Hepatocyte (in vitro differentiated cells): ENCODE measurements around the gene CEACAM7. TPM values are rescaled to one million over a fixed set of nuclear protein-coding genes. Genes with fewer than 3 reads are reported as not detected.
A peak's percentile ranks its signal among the peaks of the same experiment; 100 is the strongest.

Experiments
- DNase-seq: peaks from one replicate; pipeline ENCODE4 v3.0.0-alpha.2; 2016; ENCODE audit warnings: low spot score
- H2AFZ ChIP-seq: fragments of 200-600 bp; sonication (generic); 2 replicates; pipeline ENCODE4 v1.6.0; 2016; ENCODE audit warnings: antibody characterized with exemption, mild to moderate bottlenecking
- H3K27ac ChIP-seq: fragments of 200-600 bp; sonication (generic); 2 replicates; pipeline ENCODE4 v1.5.1; 2016; ENCODE audit warnings: mild to moderate bottlenecking
- H3K27me3 ChIP-seq: fragments of 200-600 bp; sonication (generic); 2 replicates; pipeline ENCODE4 v1.6.1; 2016
- H3K36me3 ChIP-seq: fragments of 200-600 bp; sonication (generic); replicated peaks from 2 replicates; pipeline ENCODE4 v1.5.1; 2016; ENCODE audit warnings: low read depth; ENCODE audit not compliant: insufficient read depth
- H3K4me1 ChIP-seq: fragments of 200-600 bp; sonication (generic); 2 replicates; pipeline ENCODE4 v1.5.1; 2016; ENCODE audit warnings: mild to moderate bottlenecking, moderate library complexity; ENCODE audit not compliant: insufficient read depth
- H3K4me2 ChIP-seq: fragments of 200-600 bp; sonication (generic); 2 replicates; pipeline ENCODE4 v1.6.0; 2016
- H3K4me3 ChIP-seq: fragments of 200-600 bp; sonication (generic); 2 replicates; pipeline ENCODE4 v1.5.1; 2016; ENCODE audit warnings: mild to moderate bottlenecking
- H3K79me2 ChIP-seq: fragments of 200-600 bp; sonication (generic); 2 replicates; pipeline ENCODE4 v1.6.0; 2017; ENCODE audit warnings: mild to moderate bottlenecking
- H3K9me2 ChIP-seq: fragments of 200-600 bp; sonication (generic); replicated peaks from 2 replicates; pipeline ENCODE4 v1.6.0; 2017; ENCODE audit warnings: mild to moderate bottlenecking; ENCODE audit not compliant: insufficient read depth
- H3K9me3 ChIP-seq: fragments of 200-600 bp; sonication (generic); 2 replicates; pipeline ENCODE4 v1.5.1; 2016; ENCODE audit warnings: low read depth, mild to moderate bottlenecking
- H4K20me1 ChIP-seq: fragments of 200-600 bp; sonication (generic); 2 replicates; pipeline ENCODE4 v1.6.0; 2016; ENCODE audit warnings: mild to moderate bottlenecking; ENCODE audit not compliant: insufficient read depth, poor library complexity, severe bottlenecking
- CTCF ChIP-seq: fragments of 200-600 bp; sonication (generic); IDR thresholded peaks from 2 replicates; pipeline ENCODE4 v1.5.1; 2016; ENCODE audit warnings: antibody characterized with exemption, mild to moderate bottlenecking; ENCODE audit not compliant: poor library complexity
- EZH2 ChIP-seq: fragments of 200-600 bp; sonication (generic); IDR thresholded peaks from 2 replicates; pipeline ENCODE4 v1.6.1; 2016; ENCODE audit warnings: antibody characterized with exemption, mild to moderate bottlenecking, borderline replicate concordance
- EZH2phosphoT487 ChIP-seq: fragments of 200-600 bp; sonication (generic); IDR thresholded peaks from one replicate; pipeline ENCODE4 v1.6.1; 2018; ENCODE audit warnings: antibody characterized with exemption, mild to moderate bottlenecking, low read depth, moderate library complexity; ENCODE audit not compliant: unreplicated experiment, severe bottlenecking
- WGBS: methylation state at CpG from one replicate; pipeline ENCODE4 v1.1.6; 2016; ENCODE audit warnings: low lambda C conversion rate; ENCODE audit errors: missing lambda C conversion rate; 5-methylcytosine and 5-hydroxymethylcytosine counted together
- polyA plus RNA-seq: library from polyadenylated mRNA; unstranded; fragments of >200 nt; fragmentation: Nextera tagmentation; extraction: Ambion mirVana; gene quantifications from 2 replicates; pipeline ENCODE4 v1.2.1, GENCODE V29; 2016
- total RNA-seq: library from RNA; depleted of rRNA; stranded (reverse); fragments of >200 nt; gene quantifications from 2 replicates; pipeline ENCODE4 v1.2.3, GENCODE V29; 2014

CEACAM7 gene
- total and polyA plus RNA-seq, 2 experiments from 2014 or later: 2.7 TPM; not detected in 1

DNA sequence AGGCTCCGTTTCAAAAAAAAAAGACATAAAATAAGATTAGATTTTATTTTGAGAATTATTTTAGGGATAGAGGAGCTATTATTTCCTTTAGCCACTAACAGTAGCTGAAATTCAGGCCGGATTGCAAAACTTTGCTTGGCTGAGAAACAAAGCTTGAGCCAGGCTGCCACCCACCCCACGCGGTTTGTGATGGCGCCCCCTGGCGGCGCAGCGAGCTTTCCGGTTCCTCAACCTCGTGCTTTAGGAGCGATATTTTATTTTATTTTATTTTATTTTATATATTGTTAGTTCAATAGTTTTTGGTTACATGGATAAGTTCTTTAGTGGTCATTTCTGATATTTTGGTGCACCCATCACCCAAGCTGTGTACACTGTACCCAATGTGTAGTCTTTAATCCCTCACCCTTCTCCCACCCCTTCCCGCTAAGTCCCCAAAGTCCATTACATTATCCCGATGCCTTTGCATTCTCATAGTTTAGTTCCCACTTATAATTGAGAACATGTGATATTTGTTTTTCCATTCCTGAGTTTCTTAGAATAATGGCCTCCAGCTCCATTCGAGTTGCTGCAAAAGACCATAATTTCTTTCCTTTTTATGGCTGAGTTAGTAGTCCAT, 41.4 kb downstream of the CEACAM7 start:
- Histone ChIP-seq H3K27ac (no peak overlapping the region), H3K27me3 (no peaks in the 10 kb centered on the region), H3K4me1 (no peaks in the 10 kb centered on the region), H4K20me1 (no peaks in the 10 kb centered on the region), H3K79me2 (no peaks in the 10 kb centered on the region), H3K36me3 (no peaks in the 10 kb centered on the region), H3K9me3 (no peaks in the 10 kb centered on the region), H3K4me2 (no peak overlapping the region), H2AFZ (no peak overlapping the region), H3K4me3 (no peak overlapping the region), H3K9me2 (no peaks in the 10 kb centered on the region)
- 53% methylated on average over 14 of the region's 14 CpGs for WGBS
- TF ChIP-seq EZH2: no peak
- no peak for TF ChIP-seq EZH2phosphoT487
- TF ChIP-seq CTCF: no peak
- no peak for DNase-seq

- 27% methylated on average over 6 of the region's 6 CpGs for WGBS
- no peak overlapping the region for H3K4me2 ChIP-seq
Observed at GRCh38 chr19:41641879-41642485, 46.1 kb downstream of the CEACAM7 start.

DNA sequence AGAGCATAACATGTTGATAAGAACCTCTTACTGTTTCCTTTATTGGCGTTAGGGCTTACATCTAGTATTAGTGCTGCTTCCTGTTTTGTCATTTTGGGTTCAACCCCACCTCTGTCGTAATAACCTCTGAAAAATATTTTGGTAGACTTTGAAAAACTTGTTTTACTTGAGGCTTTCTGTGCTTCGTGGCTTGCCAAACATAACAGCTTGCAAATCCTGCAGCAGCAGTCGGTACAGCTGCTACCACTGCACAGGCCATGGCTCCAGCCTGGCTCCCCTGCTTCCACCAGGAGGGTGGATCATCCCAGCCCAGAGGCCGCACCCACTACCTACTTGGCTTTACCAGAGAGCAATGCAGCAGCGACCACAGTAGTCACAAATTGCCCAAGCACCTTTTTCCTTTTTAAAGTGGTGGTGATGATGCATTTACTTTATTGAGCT, 49.4 kb downstream of the CEACAM7 start:
- no peaks in the 10 kb centered on the region for H3K4me1 ChIP-seq
- no peak overlapping the region for H3K27ac ChIP-seq
- no peaks in the 10 kb centered on the region for H3K27me3 ChIP-seq
- no peaks in the 10 kb centered on the region for H3K36me3 ChIP-seq
- H3K9me2 ChIP-seq: no peaks in the 10 kb centered on the region
- no peaks in the 10 kb centered on the region for H4K20me1 ChIP-seq
- no peak overlapping the region for H2AFZ ChIP-seq
- no peak for TF ChIP-seq EZH2phosphoT487
- TF ChIP-seq EZH2: no peak
- DNase-seq: no peak
- no peaks in the 10 kb centered on the region for H3K9me3 ChIP-seq
- 42% methylated on average over 6 of the region's 6 CpGs for WGBS
- H3K79me2 ChIP-seq: no peaks in the 10 kb centered on the region
- H3K4me3 ChIP-seq: no peak overlapping the region
- H3K4me2 ChIP-seq: no peak overlapping the region

More at GRCh38 chr19:41641879-41642485, 46.1 kb downstream of the CEACAM7 start:
- Histone ChIP-seq H3K9me2 (no peaks in the 10 kb centered on the region), H4K20me1 (no peaks in the 10 kb centered on the region), H3K27me3 (no peaks in the 10 kb centered on the region), H3K27ac (no peak overlapping the region), H3K9me3 (no peaks in the 10 kb centered on the region), H3K4me3 (no peak overlapping the region), H3K36me3 (no peaks in the 10 kb centered on the region), H3K4me1 (no peaks in the 10 kb centered on the region), H2AFZ (no peak overlapping the region), H3K79me2 (no peaks in the 10 kb centered on the region)
- peak; percentile 33 for DNase-seq
- no peak for TF ChIP-seq EZH2phosphoT487
- peak; percentile 45 for TF ChIP-seq CTCF
- TF ChIP-seq EZH2: no peak

DNA sequence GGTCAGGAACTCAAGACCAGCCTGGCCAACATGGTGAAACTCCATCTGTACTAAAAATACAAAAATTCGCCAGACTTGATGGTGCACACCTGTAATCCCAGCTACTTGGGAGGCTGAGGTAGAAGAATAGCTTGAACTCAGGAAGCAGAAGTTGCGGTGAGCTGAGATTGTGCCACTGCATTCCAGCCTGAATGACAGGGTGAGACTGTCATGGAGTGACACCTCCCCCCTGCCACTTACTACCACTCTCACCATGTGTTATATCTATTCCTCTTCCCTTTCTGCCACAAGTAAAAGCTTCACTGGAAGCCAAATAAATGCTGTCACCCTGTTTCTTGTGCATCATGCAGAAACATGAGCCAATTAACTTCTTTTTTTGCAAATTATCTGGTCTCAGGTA, 50.6 kb downstream of the CEACAM7 start:
- no peak overlapping the region for H2AFZ ChIP-seq
- no peaks in the 10 kb centered on the region for H3K27me3 ChIP-seq
- DNase-seq: no peak
- H3K79me2 ChIP-seq: no peaks in the 10 kb centered on the region
- H3K4me1 ChIP-seq: no peaks in the 10 kb centered on the region
- H3K4me2 ChIP-seq: no peak overlapping the region
- TF ChIP-seq EZH2phosphoT487 (no peak), EZH2 (no peak), CTCF (no peak)
- no peak overlapping the region for H3K27ac ChIP-seq
- WGBS: 43% methylated on average over 2 of the region's 2 CpGs
- H3K9me3 ChIP-seq: no peaks in the 10 kb centered on the region
- H4K20me1 ChIP-seq: no peaks in the 10 kb centered on the region
- H3K4me3 ChIP-seq: no peak overlapping the region
- no peaks in the 10 kb centered on the region for H3K9me2 ChIP-seq
- H3K36me3 ChIP-seq: no peaks in the 10 kb centered on the region
